Stimulated activated naive CD8-positive, alpha-beta T cell treated with anti-CD3 and anti-CD28 coated beads, Interleukin-15, Interleukin-2, amounts not matched to agents 100 ng/mL and 50 ng/mL, for 24 hours (primary cell): Measurements from ENCODE around the gene TPGS2.
"Not testable (repeated sequence)": the region's sequence is repeated elsewhere in the genome, so short reads cannot be mapped to it uniquely, and the experiment has no call there.

Experiments used
- H3K27ac Mint-ChIP-seq: one replicate; pipeline ENCODE4 v1.8.0; 2021; ENCODE audit warnings: mild to moderate bottlenecking, mixed read lengths
- H3K27me3 Mint-ChIP-seq: one replicate; pipeline ENCODE4 v1.8.0; 2021; ENCODE audit warnings: mixed read lengths
- H3K36me3 Mint-ChIP-seq: one replicate; pipeline ENCODE4 v1.8.0; 2021; ENCODE audit warnings: low read depth, mixed read lengths
- H3K4me1 Mint-ChIP-seq: one replicate; pipeline ENCODE4 v1.8.0; 2021; ENCODE audit warnings: low read depth, mixed read lengths
- H3K4me3 Mint-ChIP-seq: one replicate; pipeline ENCODE4 v1.8.0; 2021; ENCODE audit warnings: mild to moderate bottlenecking, mixed read lengths
- H3K9me3 Mint-ChIP-seq: one replicate; pipeline ENCODE4 v1.8.0; 2021; ENCODE audit warnings: mixed read lengths

TPGS2 gene

GRCh38 chr18:36772241-36772723, 56.5 kb downstream of the TPGS2 start:
- H3K36me3 Mint-ChIP-seq, result no peaks in the 10 kb centered on the region
- H3K27me3 Mint-ChIP-seq, result no peaks in the 10 kb centered on the region
- H3K4me3 Mint-ChIP-seq, result no peak overlapping the region
- peaks cover 4% of the 10 kb centered on the region for H3K4me1 Mint-ChIP-seq
- no peaks in the 10 kb centered on the region for H3K9me3 Mint-ChIP-seq
- no peak overlapping the region for H3K27ac Mint-ChIP-seq

GRCh38 chr18:36771245-36771644, 57.6 kb downstream of the TPGS2 start:
- no peak overlapping the region for H3K27ac Mint-ChIP-seq
- no peaks in the 10 kb centered on the region for H3K27me3 Mint-ChIP-seq
- no peaks in the 10 kb centered on the region for H3K36me3 Mint-ChIP-seq
- no peaks in the 10 kb centered on the region for H3K9me3 Mint-ChIP-seq
- peaks cover 4% of the 10 kb centered on the region for H3K4me1 Mint-ChIP-seq
- H3K4me3 Mint-ChIP-seq, result no peak overlapping the region

- Mint-ChIP-seq H3K27me3 (no peaks in the 10 kb centered on the region), H3K9me3 (no peaks in the 10 kb centered on the region), H3K4me1 (peaks cover 4% of the 10 kb centered on the region), H3K36me3 (no peaks in the 10 kb centered on the region), H3K4me3 (no peak overlapping the region), H3K27ac (no peak overlapping the region)
Observed at GRCh38 chr18:36770315-36770946, 58.4 kb downstream of the TPGS2 start.

GRCh38 chr18:36769611-36770314, 59.0 kb downstream of the TPGS2 start:
- Mint-ChIP-seq H3K4me3 (no peak overlapping the region), H3K36me3 (no peaks in the 10 kb centered on the region), H3K9me3 (no peaks in the 10 kb centered on the region), H3K4me1 (peaks cover 4% of the 10 kb centered on the region), H3K27ac (no peak overlapping the region), H3K27me3 (no peaks in the 10 kb centered on the region)

GRCh38 chr18:36769172-36769571, 59.6 kb downstream of the TPGS2 start:
- no peaks in the 10 kb centered on the region for H3K9me3 Mint-ChIP-seq
- no peaks in the 10 kb centered on the region for H3K27me3 Mint-ChIP-seq
- peaks cover 4% of the 10 kb centered on the region for H3K4me1 Mint-ChIP-seq
- no peak overlapping the region for H3K4me3 Mint-ChIP-seq
- no peak overlapping the region for H3K27ac Mint-ChIP-seq
- H3K36me3 Mint-ChIP-seq, result no peaks in the 10 kb centered on the region

GRCh38 chr18:36766836-36767235, 62.0 kb downstream of the TPGS2 start:
- Mint-ChIP-seq H3K4me3 (no peak overlapping the region), H3K27me3 (no peaks in the 10 kb centered on the region), H3K9me3 (no peaks in the 10 kb centered on the region), H3K4me1 (peaks cover 4% of the 10 kb centered on the region), H3K36me3 (no peaks in the 10 kb centered on the region), H3K27ac (no peak overlapping the region)

GRCh38 chr18:36762965-36763364, 65.8 kb downstream of the TPGS2 start:
- H3K9me3 Mint-ChIP-seq, H3K4me1 Mint-ChIP-seq, H3K4me3 Mint-ChIP-seq, H3K27ac Mint-ChIP-seq, H3K36me3 Mint-ChIP-seq, H3K27me3 Mint-ChIP-seq: not testable (repeated sequence)

- H3K27me3 Mint-ChIP-seq, result no peaks in the 10 kb centered on the region
- no peak overlapping the region for H3K27ac Mint-ChIP-seq
Observed at GRCh38 chr18:36762074-36762473, 66.7 kb downstream of the TPGS2 start.

GRCh38 chr18:36761186-36761698, 67.6 kb downstream of the TPGS2 start:
- Mint-ChIP-seq H3K4me3 (no peak overlapping the region), H3K4me1 (no peaks in the 10 kb centered on the region), H3K36me3 (no peaks in the 10 kb centered on the region), H3K27me3 (peaks cover 1% of the 10 kb centered on the region), H3K9me3 (peaks cover 4% of the 10 kb centered on the region), H3K27ac (no peak overlapping the region)

More at GRCh38 chr18:36762074-36762473, 66.7 kb downstream of the TPGS2 start:
- no peaks in the 10 kb centered on the region for H3K4me1 Mint-ChIP-seq
- peaks cover 4% of the 10 kb centered on the region for H3K9me3 Mint-ChIP-seq
- H3K36me3 Mint-ChIP-seq, result no peaks in the 10 kb centered on the region
- no peak overlapping the region for H3K4me3 Mint-ChIP-seq

- no peak overlapping the region for H3K4me3 Mint-ChIP-seq
- H3K27ac Mint-ChIP-seq, result no peak overlapping the region
- peaks cover 4% of the 10 kb centered on the region for H3K27me3 Mint-ChIP-seq
- peaks cover 4% of the 10 kb centered on the region for H3K9me3 Mint-ChIP-seq
- H3K36me3 Mint-ChIP-seq, result no peaks in the 10 kb centered on the region
- no peaks in the 10 kb centered on the region for H3K4me1 Mint-ChIP-seq
Observed at GRCh38 chr18:36760598-36760997, 68.2 kb downstream of the TPGS2 start.

GRCh38 chr18:36759167-36759776, 69.5 kb downstream of the TPGS2 start:
- H3K4me3 Mint-ChIP-seq, result no peak overlapping the region
- H3K27ac Mint-ChIP-seq, result no peak overlapping the region
- H3K36me3 Mint-ChIP-seq, result no peaks in the 10 kb centered on the region
- peaks cover 4% of the 10 kb centered on the region for H3K9me3 Mint-ChIP-seq
- no peaks in the 10 kb centered on the region for H3K4me1 Mint-ChIP-seq
- peaks cover 4% of the 10 kb centered on the region for H3K27me3 Mint-ChIP-seq

- H3K27ac Mint-ChIP-seq, result no peak overlapping the region
- H3K9me3 Mint-ChIP-seq, result peaks cover 4% of the 10 kb centered on the region
- no peaks in the 10 kb centered on the region for H3K36me3 Mint-ChIP-seq
- H3K4me3 Mint-ChIP-seq, result no peak overlapping the region
- no peaks in the 10 kb centered on the region for H3K4me1 Mint-ChIP-seq
- peaks cover 6% of the 10 kb centered on the region for H3K27me3 Mint-ChIP-seq
Observed at GRCh38 chr18:36758623-36759022, 70.2 kb downstream of the TPGS2 start.

- Mint-ChIP-seq H3K36me3 (no peaks in the 10 kb centered on the region), H3K27ac (no peak overlapping the region), H3K4me3 (no peak overlapping the region), H3K27me3 (peaks cover 10% of the 10 kb centered on the region), H3K9me3 (peaks cover 4% of the 10 kb centered on the region), H3K4me1 (no peaks in the 10 kb centered on the region)
Observed at GRCh38 chr18:36757991-36758390, 70.8 kb downstream of the TPGS2 start.

GRCh38 chr18:36757081-36757480, 71.7 kb downstream of the TPGS2 start:
- H3K9me3 Mint-ChIP-seq, result peaks cover 4% of the 10 kb centered on the region
- no peaks in the 10 kb centered on the region for H3K4me1 Mint-ChIP-seq
- no peaks in the 10 kb centered on the region for H3K36me3 Mint-ChIP-seq
- H3K27me3 Mint-ChIP-seq, result peaks cover 12% of the 10 kb centered on the region
- H3K4me3 Mint-ChIP-seq, result no peak overlapping the region
- H3K27ac Mint-ChIP-seq, result no peak overlapping the region

- Mint-ChIP-seq H3K36me3 (no peaks in the 10 kb centered on the region), H3K9me3 (no peaks in the 10 kb centered on the region), H3K4me3 (no peak overlapping the region), H3K27me3 (peaks cover 19% of the 10 kb centered on the region), H3K4me1 (no peaks in the 10 kb centered on the region), H3K27ac (no peak overlapping the region)
Observed at GRCh38 chr18:36756242-36756641, 72.6 kb downstream of the TPGS2 start.
